Small intestine (tissue), 7 donors: Measurements from ENCODE around the gene ZFP36L2. TPM values are rescaled to one million over a fixed set of nuclear protein-coding genes. Genes with fewer than 3 reads are reported as not detected.

ENCODE experiments used
- DNase-seq, 2 donors: peaks; one replicate each; pipeline versions ENCODE4 v3.0.0 to v3.0.0-alpha.2; 2013
- FAIRE-seq: peaks from 2 replicates; lab custom pipeline; 2012; peaks lifted over from hg19 to GRCh38; lab: Jason Lieb, UNC
- H3K27ac ChIP-seq, 3 donors: one replicate each; pipeline ENCODE4 v1.5.1; 2013; ENCODE audit warnings: low read length in 2 of 3, mild to moderate bottlenecking in 2 of 3, control low read depth in 1 of 3, inconsistent platforms in 1 of 3, low read depth in 1 of 3, moderate library complexity in 1 of 3
- H3K27me3 ChIP-seq, 3 donors: one replicate each; pipeline ENCODE4 v1.6.1; 2013; ENCODE audit warnings: low read length in 3 of 3, inconsistent platforms in 1 of 3; ENCODE audit not compliant: control insufficient read depth in 3 of 3, insufficient read depth in 3 of 3
- H3K36me3 ChIP-seq, 3 donors: one replicate each; pipeline ENCODE4 v1.6.1; 2013; ENCODE audit warnings: low read length in 3 of 3, inconsistent platforms in 1 of 3, low read depth in 1 of 3, mild to moderate bottlenecking in 1 of 3, moderate library complexity in 1 of 3; ENCODE audit not compliant: control insufficient read depth in 3 of 3, insufficient read depth in 2 of 3
- H3K4me1 ChIP-seq, 3 donors: one replicate each; pipeline ENCODE4 v1.6.1; 2013; ENCODE audit warnings: low read length in 2 of 3, inconsistent platforms in 1 of 3, low read depth in 1 of 3, mild to moderate bottlenecking in 1 of 3, moderate library complexity in 1 of 3; ENCODE audit not compliant: control insufficient read depth in 3 of 3, insufficient read depth in 2 of 3
- H3K4me3 ChIP-seq, 3 donors: one replicate each; pipeline ENCODE4 v1.5.1; 2013; ENCODE audit warnings: low read length in 3 of 3, control low read depth in 1 of 3, inconsistent platforms in 1 of 3, low read depth in 1 of 3, mild to moderate bottlenecking in 1 of 3, moderate library complexity in 1 of 3
- H3K9me3 ChIP-seq, 2 donors: one replicate each; pipeline ENCODE4 v1.6.1; 2013; ENCODE audit warnings: low read depth in 1 of 2, low read length in 1 of 2; ENCODE audit not compliant: control insufficient read depth in 2 of 2, insufficient read depth in 1 of 2
- WGBS, 3 donors: extraction: QIAGEN DNeasy Blood & Tissue Kit; methylation state at CpG; one replicate each; pipeline ENCODE4 v1.1.7; 2013; 5-methylcytosine and 5-hydroxymethylcytosine counted together
- polyA plus RNA-seq, 4 donors: library from polyadenylated mRNA; stranded (reverse) in 3 of 4; unstranded in 1 of 4; fragments of 200-250 nt in 3 of 4; fragments of 120-200 nt in 1 of 4; gene quantifications; one replicate each; pipeline versions ENCODE4 v1.2.1 to v1.2.3, GENCODE V29; 2013
- donor health status: healthy with polysubstance abuse.
- donor health status: control.
- donor health status: control.
- donor health status: Bipolar disorder and iron deficiency.
- donor health status: healthy.

Gene ZFP36L2
- polyA plus RNA-seq, 4 donors: 62.1 to 331 (median 98.8) TPM

GRCh38 chr2:43186679-43187374, 39.6 kb downstream of the ZFP36L2 start:
- Histone ChIP-seq H3K4me1 (peaks cover 19 to 61% (median 22%) of the 10 kb centered on the region in 3 donors), H3K27me3 (no peaks in the 10 kb centered on the region), H3K4me3 (no peak overlapping the region), H3K36me3 (no peaks in the 10 kb centered on the region), H3K27ac (peak overlapping the region; percentile 53 to 74 (median 61)), H3K9me3 (no peaks in the 10 kb centered on the region)
- WGBS, 3 donors: 21 to 48% (median 41%) methylated on average over 12 of the region's 12 CpGs
- peak; percentile 67 to 73 for DNase-seq
- FAIRE-seq: no peak

- 93 to 96% (median 94%) methylated on average over 6 of the region's 6 CpGs for WGBS, 3 donors
- H3K27ac ChIP-seq: peak overlapping the region in 2 of 3 donors; percentile 3 to 61
- no peak for DNase-seq
- no peaks in the 10 kb centered on the region for H3K36me3 ChIP-seq
- no peaks in the 10 kb centered on the region for H3K9me3 ChIP-seq
- FAIRE-seq: no peak
- H3K4me1 ChIP-seq: peaks cover 19 to 56% (median 20%) of the 10 kb centered on the region in 3 donors
- no peaks in the 10 kb centered on the region for H3K27me3 ChIP-seq
- no peak overlapping the region for H3K4me3 ChIP-seq
Measured at GRCh38 chr2:43186321-43186678, 40.1 kb downstream of the ZFP36L2 start.

GRCh38 chr2:43185146-43185545, 41.3 kb downstream of the ZFP36L2 start:
- 76 to 86% (median 83%) methylated on average over 4 of the region's 4 CpGs for WGBS, 3 donors
- no peaks in the 10 kb centered on the region for H3K9me3 ChIP-seq
- H3K36me3 ChIP-seq: no peaks in the 10 kb centered on the region
- peak overlapping the region; percentile 40 to 78 (median 69) for H3K27ac ChIP-seq
- H3K4me3 ChIP-seq: no peak overlapping the region
- FAIRE-seq: no peak
- DNase-seq: no peak
- no peaks in the 10 kb centered on the region for H3K27me3 ChIP-seq
- peaks cover 17 to 51% (median 19%) of the 10 kb centered on the region in 3 donors for H3K4me1 ChIP-seq

GRCh38 chr2:43184339-43184895, 42.0 kb downstream of the ZFP36L2 start:
- H3K9me3 ChIP-seq: no peaks in the 10 kb centered on the region
- H3K4me3 ChIP-seq: no peak overlapping the region
- FAIRE-seq (no peak), DNase-seq (peak; percentile 81 to 98)
- WGBS, 3 donors: 29 to 67% (median 31%) methylated on average over 12 of the region's 12 CpGs
- H3K36me3 ChIP-seq: no peaks in the 10 kb centered on the region
- H3K27ac ChIP-seq: peak overlapping the region; percentile 40 to 78 (median 69)
- H3K4me1 ChIP-seq: peaks cover 17 to 48% (median 21%) of the 10 kb centered on the region in 3 donors
- no peaks in the 10 kb centered on the region for H3K27me3 ChIP-seq

- H3K27ac ChIP-seq: peak overlapping the region; percentile 40 to 67 (median 50)
- FAIRE-seq: no peak
- 50 to 78% (median 62%) methylated on average over 5 of the region's 5 CpGs for WGBS, 3 donors
- H3K9me3 ChIP-seq: no peaks in the 10 kb centered on the region
- no peak for DNase-seq
- no peaks in the 10 kb centered on the region for H3K27me3 ChIP-seq
- H3K36me3 ChIP-seq: no peaks in the 10 kb centered on the region
- peaks cover 21 to 53% (median 27%) of the 10 kb centered on the region in 3 donors for H3K4me1 ChIP-seq
- no peak overlapping the region for H3K4me3 ChIP-seq
Measured at GRCh38 chr2:43183743-43184142, 42.7 kb downstream of the ZFP36L2 start.

- FAIRE-seq (no peak), DNase-seq (no peak)
- Histone ChIP-seq H3K9me3 (peaks cover 0 to 6% of the 10 kb centered on the region in 2 donors), H3K36me3 (no peaks in the 10 kb centered on the region), H3K27me3 (no peaks in the 10 kb centered on the region), H3K4me1 (peaks cover 21 to 49% (median 26%) of the 10 kb centered on the region in 3 donors), H3K4me3 (no peak overlapping the region), H3K27ac (no peak overlapping the region)
- WGBS, 3 donors: 79 to 95% (median 87%) methylated on average over 8 of the region's 8 CpGs
Measured at GRCh38 chr2:43180897-43181296, 45.5 kb downstream of the ZFP36L2 start.

GRCh38 chr2:43179942-43180341, 46.5 kb downstream of the ZFP36L2 start:
- no peak for FAIRE-seq
- Histone ChIP-seq H3K9me3 (peaks cover 0 to 16% of the 10 kb centered on the region in 2 donors), H3K27ac (peak overlapping the region in 1 of 3 donors; percentile 90), H3K4me1 (peaks cover 20 to 41% (median 22%) of the 10 kb centered on the region in 3 donors), H3K36me3 (no peaks in the 10 kb centered on the region), H3K4me3 (no peak overlapping the region), H3K27me3 (no peaks in the 10 kb centered on the region)
- DNase-seq: no peak
- 87 to 94% (median 93%) methylated on average over 8 of the region's 8 CpGs for WGBS, 3 donors

- no peaks in the 10 kb centered on the region for H3K36me3 ChIP-seq
- 17 to 30% (median 29%) methylated on average over 18 of the region's 18 CpGs for WGBS, 3 donors
- peak overlapping the region; percentile 76 to 95 (median 90) for H3K27ac ChIP-seq
- H3K27me3 ChIP-seq: no peaks in the 10 kb centered on the region
- H3K4me1 ChIP-seq: peaks cover 18 to 35% (median 21%) of the 10 kb centered on the region in 3 donors
- H3K9me3 ChIP-seq: peaks cover 0 to 26% of the 10 kb centered on the region in 2 donors
- FAIRE-seq (no peak), DNase-seq (peak; percentile 73 to 85)
- no peak overlapping the region for H3K4me3 ChIP-seq
Measured at GRCh38 chr2:43178602-43179542, 47.5 kb downstream of the ZFP36L2 start.
